ENCODE data around the gene PLA2R1. TPM values are rescaled to one million over a fixed set of nuclear protein-coding genes. Genes with fewer than 3 reads are reported as not detected.

PLA2R1 gene
- total and polyA plus RNA-seq, 9 donors: 0.73 to 4.1 (median 1.6) TPM

DNA sequence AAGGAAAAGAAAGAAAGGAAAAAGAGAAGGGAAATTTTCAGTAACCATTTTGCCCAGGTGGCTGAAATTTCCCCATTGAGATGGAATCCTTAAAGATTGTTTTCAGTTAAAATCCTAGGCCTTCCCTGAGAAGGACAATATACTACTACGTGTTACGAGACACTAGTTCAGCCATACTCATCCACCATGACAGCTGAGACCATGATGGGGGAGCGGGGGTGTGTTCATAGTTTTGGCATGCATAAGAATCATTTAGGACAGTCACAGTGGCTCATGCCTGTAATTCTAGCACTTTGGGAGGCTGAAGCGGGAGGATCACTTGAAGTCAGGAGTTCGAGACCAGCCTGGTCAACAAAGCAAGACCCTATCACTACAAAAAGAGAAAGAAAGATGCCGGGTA, 28.0 kb downstream of the PLA2R1 start:
- Histone ChIP-seq H3K27ac (ENCODE audit: low read length) (no peak overlapping the region), H3K4me1 (ENCODE audit: control insufficient read depth, insufficient read depth, low read length) (no peaks in the 10 kb centered on the region), H3K27me3 (ENCODE audit: control insufficient read depth, insufficient read depth, low read length) (no peaks in the 10 kb centered on the region), H3K9me3 (replicated peaks; ENCODE audit: control insufficient read depth, low read depth, low read length) (no peaks in the 10 kb centered on the region), H3K4me3 (ENCODE audit: low read length) (no peak overlapping the region), H3K36me3 (ENCODE audit: control insufficient read depth, insufficient read depth, low read length) (no peaks in the 10 kb centered on the region)
- DNase-seq: no peak
- WGBS (ENCODE audit: insufficient coverage): no CpG with 5 or more reads among the region's 6 CpGs

DNA sequence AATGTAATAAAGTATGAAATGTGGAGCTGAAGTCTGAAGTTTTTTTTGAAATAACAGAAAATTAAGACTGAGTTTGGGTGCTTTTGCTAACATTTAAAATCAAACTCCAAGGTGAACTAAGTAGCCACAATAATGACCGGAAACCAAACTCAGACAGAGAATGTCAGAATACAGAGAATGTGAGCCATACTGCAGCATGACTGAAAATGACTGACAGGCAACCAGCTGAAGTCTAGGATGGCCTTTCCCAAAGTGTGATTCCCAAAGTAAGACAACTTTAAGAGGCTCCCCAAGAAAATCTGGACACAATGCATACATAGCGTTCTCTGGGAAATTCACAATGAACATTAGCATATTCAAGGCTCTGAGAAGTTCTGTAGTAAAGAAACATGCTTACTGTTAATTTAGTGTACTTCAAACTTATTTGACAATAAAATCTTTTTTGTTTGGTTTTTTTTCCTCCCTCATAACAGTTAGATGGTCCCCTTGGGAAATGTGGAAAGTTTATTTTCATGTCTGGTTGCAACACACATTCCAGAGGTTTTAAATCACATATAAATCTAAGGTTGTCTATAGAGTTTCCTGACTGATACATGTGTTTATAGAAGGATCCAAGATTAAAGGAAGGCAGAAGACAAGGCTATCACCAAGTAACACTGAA, 28.6 kb downstream of the PLA2R1 start:
- H3K4me1 ChIP-seq (ENCODE audit: control insufficient read depth, insufficient read depth, low read length): no peaks in the 10 kb centered on the region
- no peak overlapping the region for H3K27ac ChIP-seq (ENCODE audit: low read length)
- no peaks in the 10 kb centered on the region for H3K27me3 ChIP-seq (ENCODE audit: control insufficient read depth, insufficient read depth, low read length)
- H3K36me3 ChIP-seq (ENCODE audit: control insufficient read depth, insufficient read depth, low read length): no peaks in the 10 kb centered on the region
- WGBS (ENCODE audit: insufficient coverage): no CpG with 5 or more reads among the region's 2 CpGs
- no peak overlapping the region for H3K4me3 ChIP-seq (ENCODE audit: low read length)
- DNase-seq: no peak
- no peaks in the 10 kb centered on the region for H3K9me3 ChIP-seq (replicated peaks; ENCODE audit: control insufficient read depth, low read depth, low read length)

DNA sequence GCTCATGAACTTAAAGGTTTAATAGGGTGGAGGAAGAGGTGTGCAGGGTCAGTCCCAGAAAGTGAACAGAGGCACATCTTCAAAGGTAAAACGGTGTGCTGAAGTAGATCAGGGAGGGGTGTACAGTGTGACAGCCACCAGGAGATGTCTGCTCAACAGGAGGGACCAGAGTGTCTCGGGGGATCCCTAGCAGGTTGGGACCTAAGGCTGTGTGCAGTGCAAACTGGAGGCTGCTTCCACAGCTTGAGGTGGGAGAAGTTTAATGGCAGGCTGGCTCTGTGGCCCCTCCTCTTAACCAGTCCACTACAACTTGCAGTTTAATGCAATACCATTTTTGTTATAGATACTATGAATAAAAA, 33.2 kb downstream of the PLA2R1 start:
- H3K36me3 ChIP-seq (ENCODE audit: control insufficient read depth, insufficient read depth, low read length): no peaks in the 10 kb centered on the region
- H3K27ac ChIP-seq (ENCODE audit: low read length): no peak overlapping the region
- no peak overlapping the region for H3K4me3 ChIP-seq (ENCODE audit: low read length)
- H3K27me3 ChIP-seq (ENCODE audit: control insufficient read depth, insufficient read depth, low read length): no peaks in the 10 kb centered on the region
- WGBS (ENCODE audit: insufficient coverage): 89% methylated on average over 1 of the region's 2 CpGs
- no peak for DNase-seq
- H3K9me3 ChIP-seq (replicated peaks; ENCODE audit: control insufficient read depth, low read depth, low read length): no peaks in the 10 kb centered on the region
- H3K4me1 ChIP-seq (ENCODE audit: control insufficient read depth, insufficient read depth, low read length): no peaks in the 10 kb centered on the region

DNA sequence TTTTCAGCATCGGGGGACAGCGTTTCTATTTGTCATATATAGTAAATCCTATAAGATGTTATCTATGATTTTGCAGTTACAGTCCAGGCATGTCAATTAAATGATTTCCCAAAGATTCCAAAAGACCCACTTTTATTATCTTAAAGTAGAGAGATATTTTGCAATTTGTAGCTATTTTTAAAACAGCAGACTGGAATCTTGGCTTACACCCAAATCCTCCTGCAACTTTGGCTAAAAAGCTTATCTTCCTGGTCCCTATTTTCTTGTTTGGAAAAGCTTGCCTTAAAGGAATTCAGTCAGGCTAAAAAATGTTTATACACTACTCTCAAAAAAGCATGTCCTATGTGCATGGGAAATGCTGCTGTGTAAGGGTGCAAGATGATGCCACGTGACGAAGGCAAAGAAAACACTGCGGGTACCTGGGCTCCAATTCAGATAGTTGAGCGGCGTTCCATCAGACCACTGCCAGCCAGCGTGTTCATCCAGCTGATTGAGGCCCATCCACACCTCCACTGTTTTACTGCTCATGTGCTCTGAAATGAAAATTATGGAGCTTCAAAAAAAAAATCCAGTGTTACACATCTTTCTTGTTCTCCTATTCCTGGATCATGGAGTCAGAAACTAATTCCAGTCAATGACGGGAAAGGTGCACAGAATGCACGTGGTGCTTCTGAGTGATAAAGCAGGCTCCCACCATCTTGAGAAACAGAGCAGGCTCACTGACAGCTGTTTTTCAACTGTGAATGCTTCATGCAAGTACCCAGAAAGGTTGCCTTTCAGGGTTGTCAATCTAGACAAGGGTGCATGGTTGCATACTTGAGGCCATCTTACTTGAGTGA, 33.8 kb downstream of the PLA2R1 start:
- no peaks in the 10 kb centered on the region for H3K36me3 ChIP-seq (ENCODE audit: control insufficient read depth, insufficient read depth, low read length)
- 66% methylated on average over 4 of the region's 10 CpGs for WGBS (ENCODE audit: insufficient coverage)
- H3K9me3 ChIP-seq (replicated peaks; ENCODE audit: control insufficient read depth, low read depth, low read length): no peaks in the 10 kb centered on the region
- H3K4me3 ChIP-seq (ENCODE audit: low read length): no peak overlapping the region
- H3K4me1 ChIP-seq (ENCODE audit: control insufficient read depth, insufficient read depth, low read length): no peaks in the 10 kb centered on the region
- H3K27me3 ChIP-seq (ENCODE audit: control insufficient read depth, insufficient read depth, low read length): no peaks in the 10 kb centered on the region
- no peak overlapping the region for H3K27ac ChIP-seq (ENCODE audit: low read length)
- DNase-seq: peak; percentile 65

DNA sequence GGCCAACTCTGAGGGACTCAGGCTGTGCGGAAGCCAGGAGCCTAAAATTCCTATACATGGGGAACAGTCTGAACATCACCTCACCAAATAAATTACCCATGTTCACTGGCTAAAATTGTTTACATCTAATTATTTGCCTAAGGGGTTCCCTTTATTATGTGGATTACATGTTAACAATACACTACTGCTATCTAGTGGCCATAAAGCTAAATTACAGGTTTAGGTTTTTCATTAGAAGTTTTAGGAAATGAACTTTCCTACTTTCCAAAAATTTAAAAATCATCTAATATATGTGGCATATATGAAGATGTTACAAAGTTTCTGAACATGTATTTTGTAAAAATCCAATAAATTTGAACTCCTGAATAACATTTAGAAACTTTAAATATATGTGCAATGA, 40.3 kb downstream of the PLA2R1 start:
- WGBS (ENCODE audit: insufficient coverage): no CpG with 5 or more reads among the region's 1 CpG
- Histone ChIP-seq H3K27ac (ENCODE audit: low read length) (no peak overlapping the region), H3K4me3 (ENCODE audit: low read length) (no peak overlapping the region), H3K4me1 (ENCODE audit: control insufficient read depth, insufficient read depth, low read length) (no peaks in the 10 kb centered on the region), H3K36me3 (ENCODE audit: control insufficient read depth, insufficient read depth, low read length) (no peaks in the 10 kb centered on the region), H3K9me3 (replicated peaks; ENCODE audit: control insufficient read depth, low read depth, low read length) (no peaks in the 10 kb centered on the region), H3K27me3 (ENCODE audit: control insufficient read depth, insufficient read depth, low read length) (no peaks in the 10 kb centered on the region)
- no peak for DNase-seq

DNA sequence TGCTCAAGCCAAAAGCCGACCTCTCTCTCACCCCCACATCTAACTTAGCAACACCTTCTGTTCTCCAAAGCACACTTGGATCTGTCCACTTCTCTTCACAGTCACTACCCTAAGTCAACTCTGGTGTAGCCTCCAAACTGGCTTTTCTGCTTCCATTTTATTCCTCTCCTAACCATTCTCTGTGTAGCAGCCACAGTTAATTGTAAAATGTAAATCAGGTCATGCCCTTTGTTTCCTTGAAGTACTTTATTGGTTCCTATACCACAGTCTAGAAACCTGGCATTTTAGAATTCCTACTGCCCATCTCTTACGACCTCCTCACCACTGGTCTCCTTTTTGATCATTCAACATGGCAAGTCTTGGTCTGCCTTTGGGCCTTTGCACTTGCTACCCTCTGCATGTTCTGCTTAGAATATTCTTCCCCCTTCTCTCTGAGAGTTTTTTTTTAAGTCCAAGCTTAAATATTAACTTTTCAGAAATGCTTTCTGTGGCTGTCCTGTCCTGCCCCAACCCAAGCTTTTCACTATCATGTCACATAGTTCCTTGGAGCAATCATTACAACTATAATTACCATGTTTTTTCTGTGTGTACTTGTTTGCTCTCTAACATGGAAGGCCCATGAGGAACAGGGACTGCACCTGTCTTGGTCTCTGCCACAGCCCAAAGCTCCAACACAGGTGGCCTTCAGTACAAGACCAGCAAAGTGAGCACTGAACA, 42.9 kb downstream of the PLA2R1 start:
- Histone ChIP-seq H3K27ac (ENCODE audit: low read length) (no peak overlapping the region), H3K9me3 (replicated peaks; ENCODE audit: control insufficient read depth, low read depth, low read length) (no peaks in the 10 kb centered on the region), H3K36me3 (ENCODE audit: control insufficient read depth, insufficient read depth, low read length) (no peaks in the 10 kb centered on the region), H3K4me3 (ENCODE audit: low read length) (no peak overlapping the region), H3K27me3 (ENCODE audit: control insufficient read depth, insufficient read depth, low read length) (no peaks in the 10 kb centered on the region), H3K4me1 (ENCODE audit: control insufficient read depth, insufficient read depth, low read length) (no peaks in the 10 kb centered on the region)
- no peak for DNase-seq
- WGBS (ENCODE audit: insufficient coverage): 81% methylated on average over 2 of the region's 2 CpGs

DNA sequence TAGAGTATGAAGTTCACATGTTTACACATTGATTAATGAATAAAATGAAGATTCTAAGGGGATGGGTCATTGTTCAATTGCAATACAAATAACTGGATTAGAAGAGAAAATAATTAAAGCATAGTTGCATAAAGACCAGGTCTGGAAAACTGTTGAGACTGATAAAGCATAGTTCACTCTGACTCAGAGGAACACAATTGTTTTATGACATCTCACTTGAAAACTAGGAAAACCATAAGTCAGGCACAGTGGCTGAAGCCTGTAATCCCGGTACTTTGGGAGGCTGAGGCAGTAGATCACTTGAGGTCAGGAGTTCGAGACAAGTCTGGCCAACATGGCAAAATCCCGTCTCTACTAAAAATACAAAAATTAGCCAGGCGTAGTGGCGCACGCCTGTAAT, 46.7 kb downstream of the PLA2R1 start:
- WGBS (ENCODE audit: insufficient coverage): no CpG with 5 or more reads among the region's 6 CpGs
- H3K4me3 ChIP-seq (ENCODE audit: low read length): no peak overlapping the region
- no peaks in the 10 kb centered on the region for H3K36me3 ChIP-seq (ENCODE audit: control insufficient read depth, insufficient read depth, low read length)
- H3K27ac ChIP-seq (ENCODE audit: low read length): no peak overlapping the region
- no peaks in the 10 kb centered on the region for H3K4me1 ChIP-seq (ENCODE audit: control insufficient read depth, insufficient read depth, low read length)
- H3K9me3 ChIP-seq (replicated peaks; ENCODE audit: control insufficient read depth, low read depth, low read length): no peaks in the 10 kb centered on the region
- no peaks in the 10 kb centered on the region for H3K27me3 ChIP-seq (ENCODE audit: control insufficient read depth, insufficient read depth, low read length)
- no peak for DNase-seq

DNA sequence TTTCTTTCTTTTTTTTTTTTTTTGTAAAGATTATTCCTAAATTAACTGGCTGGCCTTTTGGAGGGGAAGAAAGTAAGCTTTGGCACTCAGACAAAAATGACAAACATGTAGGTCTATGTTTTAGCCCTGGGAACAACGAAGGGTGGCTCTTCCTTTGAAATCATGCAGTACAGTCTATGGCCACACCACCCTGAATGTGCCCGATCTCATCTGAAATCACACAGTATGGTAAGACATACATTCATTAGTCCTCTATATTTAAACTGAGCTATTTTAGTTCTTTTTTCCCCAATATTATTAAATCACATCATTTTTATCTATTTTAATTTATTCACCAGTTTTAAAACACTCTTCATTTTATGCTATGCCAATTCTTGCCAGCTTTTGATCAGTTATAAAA, 48.2 kb downstream of the PLA2R1 start:
- no peaks in the 10 kb centered on the region for H3K4me1 ChIP-seq (ENCODE audit: control insufficient read depth, insufficient read depth, low read length)
- no peak overlapping the region for H3K4me3 ChIP-seq (ENCODE audit: low read length)
- H3K36me3 ChIP-seq (ENCODE audit: control insufficient read depth, insufficient read depth, low read length): no peaks in the 10 kb centered on the region
- no peak for DNase-seq
- no CpG with 5 or more reads among the region's 2 CpGs for WGBS (ENCODE audit: insufficient coverage)
- no peaks in the 10 kb centered on the region for H3K9me3 ChIP-seq (replicated peaks; ENCODE audit: control insufficient read depth, low read depth, low read length)
- H3K27ac ChIP-seq (ENCODE audit: low read length): no peak overlapping the region
- no peaks in the 10 kb centered on the region for H3K27me3 ChIP-seq (ENCODE audit: control insufficient read depth, insufficient read depth, low read length)

DNA sequence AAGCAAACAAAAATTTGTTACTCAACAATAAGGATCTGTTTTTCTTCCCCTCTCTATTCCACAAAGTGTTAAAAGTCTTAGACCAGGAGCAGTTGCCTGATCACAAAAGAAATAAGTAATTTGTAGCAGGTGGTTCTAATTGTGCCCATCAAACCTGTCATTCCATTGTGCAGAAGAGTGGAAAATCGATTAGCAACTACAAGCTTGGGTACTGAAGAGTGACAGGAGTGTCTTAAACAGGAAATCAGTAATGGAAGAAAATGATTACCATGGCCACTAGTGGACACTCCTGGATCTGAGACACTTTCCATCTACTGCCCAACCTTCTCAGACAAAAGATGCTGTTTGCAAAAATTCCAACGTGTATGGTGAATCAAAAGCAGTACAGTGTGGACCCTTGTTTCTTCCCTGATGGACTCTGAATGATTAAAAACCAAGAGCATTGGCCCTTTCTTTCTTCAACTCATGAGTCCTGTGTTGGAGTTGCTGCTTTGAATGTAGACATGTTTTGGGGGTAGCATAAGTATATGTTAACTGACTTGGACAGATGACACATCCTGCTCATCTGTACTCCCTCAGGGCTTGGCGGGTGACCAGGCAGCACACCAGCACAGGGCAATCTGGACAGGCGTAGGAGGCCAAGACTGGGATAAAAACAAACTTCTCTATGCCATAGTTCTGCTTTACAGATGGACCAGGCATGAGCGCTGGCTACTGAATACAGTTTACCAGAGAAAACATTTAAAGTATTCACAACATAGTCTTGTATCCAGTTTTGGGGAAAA, 51.9 kb downstream of the PLA2R1 start:
- no peak for DNase-seq
- H3K27me3 ChIP-seq (ENCODE audit: control insufficient read depth, insufficient read depth, low read length): no peaks in the 10 kb centered on the region
- WGBS (ENCODE audit: insufficient coverage): 74% methylated on average over 3 of the region's 5 CpGs
- H3K4me3 ChIP-seq (ENCODE audit: low read length): no peak overlapping the region
- H3K4me1 ChIP-seq (ENCODE audit: control insufficient read depth, insufficient read depth, low read length): peaks cover 3% of the 10 kb centered on the region
- H3K9me3 ChIP-seq (replicated peaks; ENCODE audit: control insufficient read depth, low read depth, low read length): no peaks in the 10 kb centered on the region
- H3K36me3 ChIP-seq (ENCODE audit: control insufficient read depth, insufficient read depth, low read length): no peaks in the 10 kb centered on the region
- H3K27ac ChIP-seq (ENCODE audit: low read length): no peak overlapping the region

DNA sequence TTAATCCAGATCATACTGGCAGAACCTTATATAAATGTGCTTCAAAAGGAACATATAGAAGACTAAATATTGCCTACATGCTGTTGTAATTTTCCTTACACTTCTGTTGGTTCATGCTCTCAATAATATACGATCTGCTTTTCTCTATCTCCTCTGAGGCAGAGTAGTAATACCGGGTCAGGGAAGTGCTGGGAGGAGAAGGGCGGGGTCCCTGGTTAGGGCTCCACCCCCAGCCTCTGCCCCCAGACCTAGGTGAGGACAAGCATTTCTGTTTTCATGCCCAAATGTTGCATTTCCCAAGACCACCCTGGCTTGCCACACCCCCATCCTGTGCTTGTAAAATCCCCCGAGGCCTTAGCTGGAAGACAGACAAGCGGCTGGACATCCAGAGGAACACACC, 55.3 kb downstream of the PLA2R1 start:
- Histone ChIP-seq H3K4me3 (ENCODE audit: low read length) (no peak overlapping the region), H3K9me3 (replicated peaks; ENCODE audit: control insufficient read depth, low read depth, low read length) (no peaks in the 10 kb centered on the region), H3K27ac (ENCODE audit: low read length) (no peak overlapping the region), H3K4me1 (ENCODE audit: control insufficient read depth, insufficient read depth, low read length) (peaks cover 3% of the 10 kb centered on the region), H3K36me3 (ENCODE audit: control insufficient read depth, insufficient read depth, low read length) (no peaks in the 10 kb centered on the region), H3K27me3 (ENCODE audit: control insufficient read depth, insufficient read depth, low read length) (no peaks in the 10 kb centered on the region)
- no peak for DNase-seq
- WGBS (ENCODE audit: insufficient coverage): no CpG with 5 or more reads among the region's 5 CpGs

Measured in muscle of leg (tissue), 11 donors.